Transverse colon (tissue), 3 donors: ENCODE measurements around the gene SPEM1.

Source experiments
- EP300 ChIP-seq: sonication (generic); formaldehyde crosslinking; IDR thresholded peaks from one replicate; pipeline ENCODE4 v1.6.1; 2017; ENCODE audit warnings: antibody characterized with exemption, low read depth
- POLR2A ChIP-seq: fragments of 450-650 bp; IDR thresholded peaks from one replicate; pipeline ENCODE4 v1.6.1; 2016; ENCODE audit warnings: antibody characterized with exemption, mild to moderate bottlenecking, moderate library complexity
- TF ChIP-seq, protein P1 (sequence below), 5 experiments: fragments of 200-600 bp in 3 of 5; fragments of 450-650 bp in 2 of 5; sonication (generic) in 3 of 5; IDR thresholded peaks; 1 replicate in 2 of 5; 2 replicates in 3 of 5; pipeline ENCODE4 v1.5.1; 2016 to 2017; ENCODE audit warnings: antibody characterized with exemption in 5 of 5, inconsistent platforms in 3 of 5, mild to moderate bottlenecking in 2 of 5, moderate library complexity in 1 of 5

DNA sequence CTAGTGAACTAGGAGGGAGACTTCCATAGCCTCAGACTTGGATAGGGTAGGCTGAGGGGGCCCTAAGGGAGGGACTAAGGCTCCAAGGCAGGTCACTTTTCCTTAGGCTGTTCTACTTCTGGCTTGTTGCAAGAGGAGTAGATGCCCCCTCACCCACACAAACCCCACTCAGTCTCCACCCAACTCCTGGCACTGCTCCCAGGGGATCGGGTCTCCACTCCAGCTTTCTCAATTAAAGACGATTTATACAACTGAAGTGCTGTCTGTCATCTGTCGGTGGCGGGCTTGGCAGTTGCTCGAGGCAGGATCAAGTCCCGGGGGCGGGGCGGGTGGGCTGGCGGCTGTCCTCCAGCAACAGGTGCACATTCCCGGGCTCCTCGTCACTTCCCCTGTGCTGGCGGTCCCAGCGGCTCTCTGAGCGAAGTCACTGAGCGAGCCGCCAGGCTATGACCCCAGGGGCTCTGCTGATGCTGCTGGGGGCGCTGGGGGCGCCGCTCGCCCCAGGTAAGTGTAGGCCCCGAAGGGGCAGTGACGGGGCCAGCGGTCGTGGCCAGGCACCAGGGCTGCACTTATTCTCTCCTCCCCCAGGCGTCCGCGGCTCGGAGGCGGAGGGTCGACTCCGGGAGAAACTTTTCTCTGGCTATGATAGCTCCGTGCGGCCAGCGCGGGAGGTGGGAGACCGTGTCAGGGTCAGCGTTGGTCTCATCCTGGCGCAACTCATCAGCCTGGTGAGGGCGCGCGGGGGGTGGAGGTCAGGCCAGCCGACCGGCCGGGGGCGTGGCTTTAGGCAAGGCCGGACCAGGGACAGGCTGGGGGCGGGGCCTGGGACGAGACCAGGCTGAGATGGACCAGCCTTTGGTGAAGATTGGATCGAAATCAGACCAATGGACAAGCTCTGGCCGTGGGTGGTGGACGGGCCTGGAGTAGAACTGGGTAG lies 24.8 kb downstream of the SPEM1 start, which contains the start of gene CHRNB1:
- TF ChIP-seq, protein P1, sequence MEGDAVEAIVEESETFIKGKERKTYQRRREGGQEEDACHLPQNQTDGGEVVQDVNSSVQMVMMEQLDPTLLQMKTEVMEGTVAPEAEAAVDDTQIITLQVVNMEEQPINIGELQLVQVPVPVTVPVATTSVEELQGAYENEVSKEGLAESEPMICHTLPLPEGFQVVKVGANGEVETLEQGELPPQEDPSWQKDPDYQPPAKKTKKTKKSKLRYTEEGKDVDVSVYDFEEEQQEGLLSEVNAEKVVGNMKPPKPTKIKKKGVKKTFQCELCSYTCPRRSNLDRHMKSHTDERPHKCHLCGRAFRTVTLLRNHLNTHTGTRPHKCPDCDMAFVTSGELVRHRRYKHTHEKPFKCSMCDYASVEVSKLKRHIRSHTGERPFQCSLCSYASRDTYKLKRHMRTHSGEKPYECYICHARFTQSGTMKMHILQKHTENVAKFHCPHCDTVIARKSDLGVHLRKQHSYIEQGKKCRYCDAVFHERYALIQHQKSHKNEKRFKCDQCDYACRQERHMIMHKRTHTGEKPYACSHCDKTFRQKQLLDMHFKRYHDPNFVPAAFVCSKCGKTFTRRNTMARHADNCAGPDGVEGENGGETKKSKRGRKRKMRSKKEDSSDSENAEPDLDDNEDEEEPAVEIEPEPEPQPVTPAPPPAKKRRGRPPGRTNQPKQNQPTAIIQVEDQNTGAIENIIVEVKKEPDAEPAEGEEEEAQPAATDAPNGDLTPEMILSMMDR (IDR thresholded peaks at IDR 0.05), result peak in 2 of 5 experiments; percentile 20 to 22
- no peak for TF ChIP-seq EP300
- TF ChIP-seq POLR2A, result no peak
